Measurements from ENCODE around the gene TMEM25. TPM values are rescaled to one million over a fixed set of nuclear protein-coding genes. Genes with fewer than 3 reads are reported as not detected.
"Not testable (repeated sequence)": the region's sequence is repeated elsewhere in the genome, so short reads cannot be mapped to it uniquely, and the experiment has no call there.

The TMEM25 gene
- 0.24 and 1.3 TPM in 2 replicates for total RNA-seq (2014; rRNA removed; shearing (Covaris generic))

DNA sequence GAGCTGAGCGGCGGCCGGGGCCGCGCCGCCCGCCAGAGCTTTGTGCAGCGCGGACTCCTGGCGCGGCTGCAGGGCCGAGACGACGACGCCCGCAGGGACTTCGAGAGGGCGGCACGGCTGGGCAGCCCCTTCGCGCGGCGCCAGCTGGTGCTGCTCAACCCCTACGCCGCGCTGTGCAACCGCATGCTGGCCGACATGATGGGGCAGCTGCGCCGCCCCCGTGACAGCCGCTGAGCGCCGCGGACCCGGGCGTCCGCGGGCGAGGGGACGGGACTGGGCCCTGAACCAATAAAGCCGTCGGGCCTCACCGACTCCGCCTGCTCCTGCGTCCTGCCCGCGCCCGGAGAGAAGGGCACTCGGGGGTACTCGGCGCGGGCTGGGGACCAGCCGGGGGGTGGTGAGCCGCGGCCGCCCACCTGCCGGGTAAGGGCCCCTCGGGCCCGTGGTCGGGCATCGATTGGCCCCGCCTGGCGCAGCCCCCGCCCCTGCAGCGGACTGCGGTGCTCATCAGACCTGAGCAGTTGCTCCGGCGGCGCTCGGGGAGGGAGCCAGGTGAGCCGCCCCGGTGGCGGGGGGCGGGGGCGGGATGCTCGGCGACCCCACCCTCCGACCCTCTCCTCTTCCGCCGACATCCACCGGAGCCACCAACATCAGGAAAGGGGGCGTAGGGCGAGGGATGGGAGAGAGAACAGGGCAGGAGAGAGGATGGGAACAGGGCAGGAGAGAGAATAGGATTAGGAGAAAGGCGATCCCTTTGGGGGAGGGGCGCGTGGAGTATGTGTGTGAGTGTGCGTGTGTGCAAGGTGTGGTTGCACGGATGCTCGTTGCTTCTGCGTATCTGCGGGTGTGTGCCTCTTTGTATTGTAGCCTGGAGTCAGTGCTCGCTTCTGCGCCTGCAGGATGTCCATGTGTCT lies at the start of gene TMEM25:
Gene TMEM25 (plus strand): TSS at position 510 of the 914 bp plus-strand sequence. CDS start 610 bp downstream, outside the sequence.
- DNase-seq (ENCODE audit: low spot score) = no peak

DNA sequence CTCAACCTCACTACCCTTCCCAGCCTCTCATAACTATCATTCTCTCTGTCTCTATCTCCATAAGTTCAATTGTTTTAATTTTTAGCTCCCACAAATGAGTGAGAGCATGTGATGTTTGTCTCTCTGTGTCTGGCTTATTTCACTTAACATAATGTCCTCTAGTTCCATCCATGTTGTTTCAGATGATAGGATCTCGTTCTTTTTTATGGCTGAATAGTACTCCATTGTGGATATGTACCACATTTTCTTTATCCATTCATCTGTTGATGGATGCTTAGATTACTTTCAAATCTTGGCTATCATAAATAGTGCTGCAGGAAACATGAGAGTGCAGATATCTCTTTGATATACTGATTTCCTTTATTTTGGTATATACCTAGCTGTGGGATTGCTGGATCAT lies 49.8 kb upstream of the TMEM25 start:
- not testable (repeated sequence) for DNase-seq (ENCODE audit: low spot score)

DNA sequence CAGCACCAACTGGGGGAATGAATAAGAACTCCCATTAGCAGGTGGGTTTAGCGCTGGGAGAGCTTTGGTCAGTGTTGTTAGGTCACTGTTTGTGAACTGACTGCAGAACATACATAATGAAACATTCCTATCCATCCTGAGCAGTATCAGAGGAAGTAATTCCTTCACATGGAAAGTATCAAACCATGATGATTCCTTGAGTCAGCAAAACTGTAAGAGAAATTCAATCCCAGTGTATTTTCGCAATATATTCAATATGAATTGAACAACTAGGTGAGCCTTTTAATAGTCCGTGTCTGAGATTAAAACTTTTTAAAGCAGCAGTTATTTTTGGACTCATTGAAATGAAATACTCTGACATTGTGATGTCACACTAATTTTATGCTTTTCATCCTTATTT lies 46.6 kb upstream of the TMEM25 start:
- DNase-seq (ENCODE audit: low spot score) = no peak

DNA sequence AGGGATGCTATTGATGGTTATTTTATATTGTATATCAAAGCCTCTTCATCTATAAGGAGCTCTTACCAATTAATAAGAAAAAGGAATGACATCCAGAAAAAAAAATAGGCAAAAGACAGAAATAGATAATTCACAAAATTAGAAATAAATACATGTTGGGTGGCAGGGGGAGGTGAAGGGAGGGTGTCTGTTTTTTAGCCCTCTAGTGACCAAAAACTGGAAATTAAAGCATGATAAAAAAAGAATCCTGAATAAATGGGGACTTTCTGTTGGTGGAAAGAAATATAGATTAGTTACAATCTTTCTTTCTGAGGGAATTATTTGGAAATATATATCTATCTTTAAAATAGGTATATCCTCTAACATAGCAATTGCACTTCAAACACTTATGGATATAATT lies 45.7 kb upstream of the TMEM25 start:
- no peak for DNase-seq (ENCODE audit: low spot score)

DNA sequence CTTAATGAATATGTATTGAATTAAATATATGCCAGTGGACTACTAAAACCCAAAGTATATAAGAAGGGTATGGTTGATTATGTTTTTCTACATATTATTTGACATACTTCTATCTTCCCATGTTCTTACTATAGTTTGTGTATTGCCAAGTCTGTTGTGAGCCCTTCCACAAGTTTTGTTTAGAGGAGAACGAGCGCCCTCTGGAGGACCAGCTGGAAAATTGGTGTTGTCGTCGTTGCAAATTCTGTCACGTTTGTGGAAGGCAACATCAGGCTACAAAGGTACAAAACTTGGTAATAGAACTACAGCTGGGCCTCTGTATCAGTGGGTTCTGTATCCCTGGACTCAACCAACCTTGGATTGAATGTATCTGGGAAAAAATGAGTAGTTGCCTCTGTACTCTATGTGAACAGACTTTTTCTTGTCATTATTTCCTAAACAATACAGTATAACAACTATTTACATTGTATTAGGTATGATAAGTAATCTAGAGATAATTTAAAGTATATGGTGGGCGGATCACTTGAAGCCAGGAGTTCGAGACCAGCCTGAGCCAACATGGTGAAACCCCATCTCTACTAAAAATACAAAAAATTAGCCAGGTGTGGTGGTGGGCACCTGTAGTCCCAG lies 42.4 kb upstream of the TMEM25 start:
- DNase-seq (ENCODE audit: low spot score) = peak; percentile 50

DNA sequence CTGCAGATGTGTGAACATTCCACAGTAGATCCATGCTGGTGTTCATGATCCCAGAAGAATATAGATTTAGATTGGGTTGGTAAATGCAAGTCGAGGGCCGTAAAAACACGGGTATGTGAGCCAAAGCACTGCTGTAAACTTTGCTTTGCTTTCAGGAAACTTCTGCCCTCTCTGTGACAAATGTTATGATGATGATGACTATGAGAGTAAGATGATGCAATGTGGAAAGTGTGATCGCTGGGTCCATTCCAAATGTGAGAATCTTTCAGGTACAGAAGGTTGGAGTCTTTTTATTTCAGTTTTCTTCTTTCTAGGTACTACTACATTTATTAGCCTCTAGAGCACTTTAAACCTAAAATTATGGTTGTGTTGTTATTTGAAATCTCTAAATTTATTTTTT lies 40.0 kb upstream of the TMEM25 start:
- DNase-seq (ENCODE audit: low spot score) = no peak

DNA sequence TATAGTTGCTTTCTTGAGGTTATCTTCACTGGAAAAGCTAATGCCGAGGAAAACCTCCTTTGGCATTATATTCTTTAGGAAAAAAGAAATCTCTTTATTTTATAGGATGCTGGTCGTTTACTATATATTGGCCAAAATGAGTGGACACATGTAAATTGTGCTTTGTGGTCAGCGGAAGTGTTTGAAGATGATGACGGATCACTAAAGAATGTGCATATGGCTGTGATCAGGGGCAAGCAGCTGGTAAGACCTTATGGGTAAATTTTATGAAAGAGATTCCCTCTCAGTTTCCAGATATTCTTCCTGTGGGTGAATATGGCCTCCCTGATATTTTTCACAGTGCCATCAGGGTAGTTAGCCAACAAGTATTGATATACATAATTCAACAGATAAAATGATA lies 33.2 kb upstream of the TMEM25 start:
- peak; percentile 79 for DNase-seq (ENCODE audit: low spot score)

DNA sequence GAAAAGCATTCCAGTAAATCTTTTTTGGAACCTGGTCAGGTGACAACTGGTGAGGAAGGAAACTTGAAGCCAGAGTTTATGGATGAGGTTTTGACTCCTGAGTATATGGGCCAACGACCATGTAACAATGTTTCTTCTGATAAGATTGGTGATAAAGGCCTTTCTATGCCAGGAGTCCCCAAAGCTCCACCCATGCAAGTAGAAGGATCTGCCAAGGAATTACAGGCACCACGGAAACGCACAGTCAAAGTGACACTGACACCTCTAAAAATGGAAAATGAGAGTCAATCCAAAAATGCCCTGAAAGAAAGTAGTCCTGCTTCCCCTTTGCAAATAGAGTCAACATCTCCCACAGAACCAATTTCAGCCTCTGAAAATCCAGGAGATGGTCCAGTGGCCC lies 27.8 kb upstream of the TMEM25 start:
- DNase-seq (ENCODE audit: low spot score) = no peak

DNA sequence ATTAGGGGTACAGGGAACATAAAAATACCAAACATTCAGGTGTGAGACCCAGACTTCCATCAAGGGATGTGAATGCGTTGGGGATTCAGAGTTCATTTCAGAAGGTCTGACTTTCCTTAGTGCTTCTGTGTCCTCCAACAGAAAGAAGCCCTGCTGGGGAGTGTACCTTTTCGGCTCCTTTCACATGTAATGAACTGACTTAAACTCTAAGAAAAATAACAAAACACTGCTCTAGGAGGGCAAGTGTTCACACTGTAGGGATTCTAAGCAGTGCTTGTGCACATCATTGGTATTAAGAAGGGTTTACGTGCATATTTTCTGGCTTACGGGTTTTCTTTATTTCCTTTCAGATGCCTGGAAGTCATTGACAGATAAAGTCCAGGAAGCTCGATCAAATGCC lies 19.4 kb upstream of the TMEM25 start:
- DNase-seq (ENCODE audit: low spot score) = no peak

DNA sequence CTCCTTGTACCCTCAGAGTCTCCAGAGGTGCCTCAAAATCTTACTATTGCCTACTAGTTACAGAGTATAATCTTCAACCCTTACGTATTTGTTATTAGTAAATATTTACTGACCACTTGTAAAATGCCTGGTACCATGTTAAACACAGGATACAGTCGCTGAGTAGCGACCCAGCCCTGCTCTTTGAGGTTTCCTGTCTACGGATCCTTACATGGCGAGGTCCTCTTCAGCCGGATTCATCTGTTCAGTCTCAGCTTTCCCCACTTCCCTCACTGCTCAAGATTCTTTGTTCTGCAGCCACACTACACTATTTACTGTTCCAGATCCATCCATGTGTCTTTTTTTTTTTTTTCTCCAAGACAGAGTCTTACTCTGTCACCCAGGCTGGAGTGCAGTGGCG lies 16.9 kb upstream of the TMEM25 start:
- DNase-seq (ENCODE audit: low spot score) = no peak

DNA sequence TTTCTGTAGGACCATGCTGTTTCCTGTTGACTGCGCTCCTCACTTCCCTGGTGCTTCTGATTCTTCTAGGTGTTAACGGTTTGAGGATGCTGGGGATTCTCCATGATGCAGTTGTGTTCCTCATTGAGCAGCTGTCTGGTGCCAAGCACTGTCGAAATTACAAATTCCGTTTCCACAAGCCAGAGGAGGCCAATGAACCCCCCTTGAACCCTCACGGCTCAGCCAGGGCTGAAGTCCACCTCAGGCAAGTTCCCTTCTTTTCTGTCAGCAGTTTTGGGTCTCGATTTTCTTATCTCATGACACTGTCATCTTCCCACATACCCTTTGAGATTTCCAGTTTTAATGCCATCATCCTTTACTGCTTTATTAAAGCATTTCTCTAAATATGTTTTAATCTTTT lies 11.4 kb upstream of the TMEM25 start:
- DNase-seq (ENCODE audit: low spot score) = no peak

DNA sequence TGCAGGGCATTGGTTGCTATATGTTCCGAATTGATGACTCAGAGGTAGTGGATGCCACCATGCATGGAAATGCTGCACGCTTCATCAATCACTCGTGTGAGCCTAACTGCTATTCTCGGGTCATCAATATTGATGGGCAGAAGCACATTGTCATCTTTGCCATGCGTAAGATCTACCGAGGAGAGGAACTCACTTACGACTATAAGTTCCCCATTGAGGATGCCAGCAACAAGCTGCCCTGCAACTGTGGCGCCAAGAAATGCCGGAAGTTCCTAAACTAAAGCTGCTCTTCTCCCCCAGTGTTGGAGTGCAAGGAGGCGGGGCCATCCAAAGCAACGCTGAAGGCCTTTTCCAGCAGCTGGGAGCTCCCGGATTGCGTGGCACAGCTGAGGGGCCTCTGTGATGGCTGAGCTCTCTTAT lies 9.1 kb upstream of the TMEM25 start:
- DNase-seq (ENCODE audit: low spot score) = no peak

DNA sequence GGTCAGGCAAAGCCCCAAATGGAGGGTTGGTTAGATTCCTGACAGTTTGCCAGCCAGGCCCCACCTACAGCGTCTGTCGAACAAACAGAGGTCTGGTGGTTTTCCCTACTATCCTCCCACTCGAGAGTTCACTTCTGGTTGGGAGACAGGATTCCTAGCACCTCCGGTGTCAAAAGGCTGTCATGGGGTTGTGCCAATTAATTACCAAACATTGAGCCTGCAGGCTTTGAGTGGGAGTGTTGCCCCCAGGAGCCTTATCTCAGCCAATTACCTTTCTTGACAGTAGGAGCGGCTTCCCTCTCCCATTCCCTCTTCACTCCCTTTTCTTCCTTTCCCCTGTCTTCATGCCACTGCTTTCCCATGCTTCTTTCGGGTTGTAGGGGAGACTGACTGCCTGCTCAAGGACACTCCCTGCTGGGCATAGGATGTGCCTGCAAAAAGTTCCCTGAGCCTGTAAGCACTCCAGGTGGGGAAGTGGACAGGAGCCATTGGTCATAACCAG lies 8.4 kb upstream of the TMEM25 start:
- DNase-seq (ENCODE audit: low spot score) = peak; percentile 20

DNA sequence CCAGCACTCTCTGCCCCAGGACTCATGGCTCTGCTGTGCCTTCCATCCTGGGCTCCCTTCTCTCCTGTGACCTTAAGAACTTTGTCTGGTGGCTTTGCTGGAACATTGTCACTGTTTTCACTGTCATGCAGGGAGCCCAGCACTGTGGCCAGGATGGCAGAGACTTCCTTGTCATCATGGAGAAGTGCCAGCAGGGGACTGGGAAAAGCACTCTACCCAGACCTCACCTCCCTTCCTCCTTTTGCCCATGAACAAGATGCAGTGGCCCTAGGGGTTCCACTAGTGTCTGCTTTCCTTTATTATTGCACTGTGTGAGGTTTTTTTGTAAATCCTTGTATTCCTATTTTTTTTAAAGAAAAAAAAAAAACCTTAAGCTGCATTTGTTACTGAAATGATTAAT lies 6.6 kb upstream of the TMEM25 start:
- DNase-seq (ENCODE audit: low spot score) = no peak

DNA sequence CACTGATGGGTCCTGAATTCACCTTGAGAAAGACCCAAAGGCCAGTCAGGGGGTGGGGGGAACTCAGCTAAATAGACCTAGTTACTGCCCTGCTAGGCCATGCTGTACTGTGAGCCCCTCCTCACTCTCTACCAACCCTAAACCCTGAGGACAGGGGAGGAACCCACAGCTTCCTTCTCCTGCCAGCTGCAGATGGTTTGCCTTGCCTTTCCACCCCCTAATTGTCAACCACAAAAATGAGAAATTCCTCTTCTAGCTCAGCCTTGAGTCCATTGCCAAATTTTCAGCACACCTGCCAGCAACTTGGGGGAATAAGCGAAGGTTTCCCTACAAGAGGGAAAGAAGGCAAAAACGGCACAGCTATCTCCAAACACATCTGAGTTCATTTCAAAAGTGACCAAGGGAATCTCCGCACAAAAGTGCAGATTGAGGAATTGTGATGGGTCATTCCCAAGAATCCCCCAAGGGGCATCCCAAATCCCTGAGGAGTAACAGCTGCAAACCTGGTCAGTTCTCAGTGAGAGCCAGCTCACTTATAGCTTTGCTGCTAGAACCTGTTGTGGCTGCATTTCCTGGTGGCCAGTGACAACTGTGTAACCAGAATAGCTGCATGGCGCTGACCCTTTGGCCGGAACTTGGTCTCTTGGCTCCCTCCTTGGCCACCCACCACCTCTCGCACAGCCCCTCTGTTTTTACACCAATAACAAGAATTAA lies 6.1 kb upstream of the TMEM25 start:
- no peak for DNase-seq (ENCODE audit: low spot score)

DNA sequence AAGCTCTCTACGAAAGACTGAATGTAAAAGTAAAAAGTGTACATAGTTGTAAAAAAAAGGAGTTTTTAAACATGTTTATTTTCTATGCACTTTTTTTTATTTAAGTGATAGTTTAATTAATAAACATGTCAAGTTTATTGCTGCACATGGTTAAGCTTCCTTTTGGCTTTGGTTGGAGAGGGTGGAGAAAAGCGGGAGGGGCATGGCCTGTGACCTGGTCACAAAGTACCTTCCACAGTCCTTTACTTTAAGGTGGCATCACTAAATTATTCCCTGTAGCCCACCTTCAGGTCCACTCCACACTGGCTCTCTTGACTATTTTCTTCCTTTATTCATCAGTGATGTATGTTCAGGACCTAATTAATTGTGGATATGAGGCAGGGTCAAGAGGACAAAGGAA lies 4.3 kb upstream of the TMEM25 start:
- DNase-seq (ENCODE audit: low spot score) = no peak

DNA sequence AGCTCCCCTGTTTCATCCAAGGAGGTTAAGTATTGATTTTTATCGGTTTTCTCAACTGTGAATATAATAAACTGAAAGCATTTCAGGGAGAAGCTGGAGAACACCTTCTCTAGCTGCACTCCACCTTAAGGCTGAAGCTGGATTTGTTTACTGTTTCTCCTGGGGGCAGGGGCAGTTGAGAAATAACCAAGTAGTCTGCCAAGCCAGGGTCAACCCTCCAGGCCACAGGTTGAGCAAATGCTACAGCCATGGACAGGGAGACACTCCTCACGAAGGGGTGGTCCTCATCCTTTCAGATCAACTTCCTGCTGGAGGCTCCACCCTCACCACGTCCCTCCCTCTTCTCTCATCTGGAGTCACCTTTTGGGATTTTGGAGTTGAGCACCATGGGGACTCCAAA lies 3.9 kb upstream of the TMEM25 start, which contains the start of gene TTC36:
Gene TTC36 (plus strand): TSS at position 366 of the 400 bp plus-strand sequence. CDS start 21 bp downstream, at position 387.
- DNase-seq (ENCODE audit: low spot score) = no peak

DNA sequence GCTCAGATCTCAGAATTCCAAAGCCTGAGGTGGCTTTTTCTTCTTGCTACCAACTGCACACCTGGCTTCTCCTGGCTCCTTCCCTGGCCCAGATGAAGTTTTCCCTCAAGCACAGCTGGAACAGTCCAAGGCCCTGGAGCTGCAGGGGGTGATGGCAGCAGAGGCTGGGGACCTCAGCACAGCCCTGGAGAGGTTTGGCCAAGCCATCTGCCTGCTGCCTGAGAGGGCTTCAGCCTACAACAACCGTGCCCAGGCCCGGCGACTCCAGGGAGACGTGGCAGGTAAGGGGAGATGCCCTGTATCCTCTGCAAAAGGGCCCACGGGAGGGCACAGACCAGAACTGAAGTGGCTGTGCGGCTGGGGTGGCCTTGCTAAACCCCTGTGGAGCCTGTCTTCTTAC lies 2.5 kb upstream of the TMEM25 start:
- DNase-seq (ENCODE audit: low spot score) = no peak

DNA sequence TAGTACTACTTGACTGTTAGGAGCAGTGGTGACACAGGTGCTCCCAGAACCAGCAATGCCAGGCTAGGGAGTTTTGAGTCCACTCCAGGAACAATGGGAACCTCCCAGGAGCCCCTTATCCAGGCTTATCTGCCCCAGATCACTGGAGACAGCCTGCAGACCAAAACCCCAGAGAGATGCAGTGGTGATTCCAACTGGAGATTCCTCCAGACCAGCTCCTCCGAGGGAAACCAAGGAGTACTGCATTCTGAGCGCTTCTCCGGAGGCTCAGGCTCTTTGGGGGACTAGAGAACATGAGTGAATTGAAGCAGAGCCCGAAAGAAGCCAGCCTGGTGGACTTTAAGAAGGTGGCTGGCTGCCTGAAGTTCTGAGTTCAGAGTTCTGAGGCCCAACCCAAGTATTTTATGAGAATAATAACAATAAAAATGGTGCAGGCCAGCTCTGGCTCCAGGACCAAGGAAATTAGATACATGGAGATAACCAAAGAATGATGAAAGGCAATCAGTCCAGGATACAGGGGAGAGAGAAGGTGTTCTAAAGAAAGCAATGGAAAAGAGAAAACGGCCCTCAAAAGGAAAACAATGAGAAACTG lies 1.3 kb upstream of the TMEM25 start:
- no peak for DNase-seq (ENCODE audit: low spot score)

DNA sequence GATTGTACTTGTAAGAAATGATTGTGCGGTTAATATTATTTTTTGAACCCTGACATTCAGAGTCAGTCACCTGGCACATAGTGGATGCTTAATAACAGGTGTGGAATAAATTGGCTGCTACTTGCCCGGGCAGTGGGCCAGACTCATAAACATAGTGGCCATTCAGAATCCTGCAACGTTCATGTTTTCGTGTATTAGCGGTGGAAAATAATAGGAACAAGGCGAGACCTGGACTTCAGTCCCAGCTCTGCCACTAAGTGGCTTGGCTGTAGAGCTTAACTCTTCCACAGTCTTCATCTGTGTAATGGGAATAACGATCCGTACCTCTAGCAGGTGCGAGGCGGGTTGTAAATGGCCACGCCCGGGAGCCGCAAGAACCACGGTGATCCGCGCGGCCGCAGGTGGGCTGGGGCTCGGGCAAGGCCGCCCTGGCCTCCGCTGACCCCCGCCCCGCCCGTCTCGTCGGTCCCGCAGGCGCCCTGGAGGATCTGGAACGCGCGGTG lies 761 bp upstream of the TMEM25 start:
- no peak for DNase-seq (ENCODE audit: low spot score)

DNA sequence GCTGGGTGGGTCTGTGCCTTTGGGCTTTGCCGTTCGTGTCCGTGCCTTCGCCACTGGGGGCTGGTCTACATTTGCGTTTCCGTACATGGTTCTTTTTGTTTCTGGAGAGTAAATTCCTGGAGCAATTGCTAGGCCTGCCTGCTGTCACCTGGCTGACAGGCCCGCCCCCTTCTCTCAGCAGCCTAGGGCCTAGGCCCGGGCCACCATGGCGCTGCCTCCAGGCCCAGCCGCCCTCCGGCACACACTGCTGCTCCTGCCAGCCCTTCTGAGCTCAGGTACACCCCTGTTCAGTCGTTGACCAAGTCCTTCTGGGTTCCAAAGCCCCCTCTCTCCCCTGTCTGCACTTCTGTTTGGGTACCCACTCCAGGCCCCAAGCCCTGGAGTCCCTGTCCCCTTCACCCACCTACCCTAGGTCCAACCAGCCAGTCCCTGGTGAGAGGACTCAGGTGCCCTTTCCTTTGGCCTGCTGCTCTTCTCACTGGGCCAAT lies 649 bp downstream of the TMEM25 start:
- no peak for DNase-seq (ENCODE audit: low spot score)

Measured in A172 (cell line).